GM21367 (cell line): ENCODE measurements around the gene TPCN2.
"Not testable (repeated sequence)": the region's sequence is repeated elsewhere in the genome, so short reads cannot be mapped to it uniquely, and the experiment has no call there.

Experiments
- ATAC-seq: cut with Tn5 transposase; IDR thresholded peaks from one replicate; pipeline ENCODE4 v1.9.1; 2021; ENCODE audit not compliant: unreplicated experiment

Gene TPCN2

GRCh38 chr11:69074375-69075140 lies 25.8 kb downstream of the TPCN2 start:
- ATAC-seq: no peak

DNA sequence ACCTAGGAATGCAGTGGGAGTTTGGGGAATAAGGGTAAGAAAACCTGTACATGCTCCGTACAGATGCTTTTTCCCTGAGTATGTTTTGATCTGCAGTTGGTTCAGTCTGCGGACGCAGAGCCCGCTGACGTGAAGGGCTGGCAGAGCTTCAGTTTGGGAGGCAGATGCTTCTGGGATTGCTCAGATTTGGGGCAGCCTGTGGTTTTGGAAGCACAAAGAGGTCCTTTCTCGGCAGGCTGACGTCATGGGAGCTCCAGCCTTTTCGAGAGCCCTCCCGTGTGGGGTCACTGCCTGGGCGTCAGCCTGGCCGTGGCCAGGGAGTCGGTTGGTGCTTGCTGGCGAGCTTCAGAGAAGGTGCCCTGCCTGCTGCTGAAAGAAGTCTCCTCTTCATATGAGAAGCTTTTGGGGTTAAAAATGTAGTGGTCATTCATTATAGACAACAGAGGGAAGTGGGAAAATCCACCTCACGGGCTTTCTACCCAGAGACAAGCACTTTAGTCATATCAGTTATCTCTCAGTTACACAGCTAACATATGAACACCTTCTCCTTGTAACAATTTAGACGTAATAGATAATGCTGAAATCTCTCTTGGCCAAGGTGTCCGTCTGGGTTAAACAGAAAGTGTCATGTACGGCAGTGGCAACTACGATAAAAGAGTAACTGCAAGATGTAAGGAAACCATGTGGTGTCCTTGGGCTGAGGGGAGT lies 26.8 kb downstream of the TPCN2 start:
- no peak for ATAC-seq

DNA sequence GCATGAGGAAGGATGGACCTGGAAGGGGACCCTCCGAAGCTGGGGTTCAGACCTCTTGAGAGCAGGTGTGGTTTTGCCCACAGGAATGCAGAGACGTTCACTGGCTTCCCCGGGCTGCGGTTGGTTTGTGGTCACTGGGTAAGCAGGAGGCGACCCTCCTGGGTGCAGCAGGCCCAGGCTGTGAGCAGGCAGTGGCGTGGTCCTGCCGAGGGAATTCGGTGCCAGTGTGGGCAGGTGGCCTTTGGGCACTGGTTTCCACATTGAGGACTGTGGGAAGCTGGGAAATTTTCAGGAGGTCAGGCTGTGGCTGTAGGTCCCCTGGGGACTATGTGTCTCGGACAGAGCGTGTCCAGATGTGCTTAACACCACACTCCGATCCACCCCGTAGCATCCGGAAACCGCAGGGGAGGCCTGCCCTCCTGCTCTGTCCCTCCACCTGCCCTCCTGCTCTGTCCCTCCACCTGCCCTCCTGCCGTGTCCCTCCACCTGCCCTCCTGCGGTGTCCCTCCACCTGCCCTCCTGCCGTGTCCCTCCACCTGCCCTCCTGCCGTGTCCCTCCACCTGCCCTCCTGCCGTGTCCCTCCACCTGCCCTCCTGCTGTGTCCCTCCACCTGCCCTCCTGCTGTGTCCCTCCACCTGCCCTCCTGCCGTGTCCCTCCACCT lies 27.5 kb downstream of the TPCN2 start:
- ATAC-seq: no peak

DNA sequence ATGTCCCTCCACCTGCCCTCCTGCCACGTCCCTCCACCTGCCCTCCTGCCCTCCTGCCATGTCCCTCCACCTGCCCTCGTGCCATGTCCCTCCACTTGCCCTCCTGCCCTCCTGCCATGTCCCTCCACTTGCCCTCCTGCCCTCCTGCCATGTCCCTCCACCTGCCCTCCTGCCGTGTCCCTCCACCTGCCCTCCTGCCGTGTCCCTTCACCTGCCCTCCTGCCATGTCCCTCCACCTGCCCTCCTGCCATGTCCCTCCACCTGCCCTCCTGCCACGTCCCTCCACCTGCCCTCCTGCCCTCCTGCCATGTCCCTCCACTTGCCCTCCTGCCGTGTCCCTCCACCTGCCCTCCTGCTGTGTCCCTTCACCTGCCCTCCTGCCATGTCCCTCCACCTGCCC lies 28.2 kb downstream of the TPCN2 start:
- not testable (repeated sequence) for ATAC-seq

GRCh38 chr11:69078508-69078907 lies 29.8 kb downstream of the TPCN2 start:
- no peak for ATAC-seq

DNA sequence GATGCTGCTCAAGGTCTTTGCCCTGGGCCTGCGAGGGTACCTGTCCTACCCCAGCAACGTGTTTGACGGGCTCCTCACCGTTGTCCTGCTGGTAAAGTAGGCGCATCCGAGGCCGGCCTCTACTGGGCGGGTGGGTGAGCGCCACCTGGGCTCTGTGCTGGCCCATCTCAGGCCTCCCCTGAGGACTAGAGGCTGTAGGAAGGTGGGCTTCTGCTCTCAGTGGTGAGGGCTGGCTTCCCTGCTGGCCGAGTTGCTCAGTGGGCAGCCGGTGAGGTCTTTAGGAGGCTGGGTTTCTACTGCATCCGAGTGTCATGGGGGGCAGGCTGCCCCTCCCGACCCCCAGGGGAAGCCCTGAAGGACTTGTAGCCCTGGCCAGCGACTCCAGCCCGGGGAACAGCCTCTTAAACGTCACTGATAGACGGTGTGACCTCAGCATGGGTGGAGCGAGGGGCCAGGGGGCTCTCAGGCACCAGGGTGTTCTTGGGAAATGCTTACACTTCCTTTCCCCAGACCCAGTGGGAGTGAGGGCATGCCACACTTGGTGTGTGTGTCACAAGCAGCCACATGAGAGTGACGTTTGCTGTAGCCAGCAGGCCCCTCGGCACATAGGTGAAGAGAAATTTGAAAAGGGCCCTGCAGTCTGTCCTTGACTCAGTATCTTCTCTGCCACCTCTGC lies 30.3 kb downstream of the TPCN2 start:
- ATAC-seq: no peak

- ATAC-seq: no peak
Observed at GRCh38 chr11:69079661-69080256, 31.0 kb downstream of the TPCN2 start.

- ATAC-seq: no peak
Observed at GRCh38 chr11:69080257-69080995, 31.7 kb downstream of the TPCN2 start.

- ATAC-seq: no peak
Observed at GRCh38 chr11:69081180-69081579, 32.4 kb downstream of the TPCN2 start.

- no peak for ATAC-seq
Observed at GRCh38 chr11:69083531-69084247, 35.0 kb downstream of the TPCN2 start.

- no peak for ATAC-seq
Observed at GRCh38 chr11:69084371-69084770, 35.6 kb downstream of the TPCN2 start.

- no peak for ATAC-seq
Observed at GRCh38 chr11:69085490-69086095, 36.9 kb downstream of the TPCN2 start.

- ATAC-seq: no peak
Observed at GRCh38 chr11:69086152-69087132, 37.7 kb downstream of the TPCN2 start.

DNA sequence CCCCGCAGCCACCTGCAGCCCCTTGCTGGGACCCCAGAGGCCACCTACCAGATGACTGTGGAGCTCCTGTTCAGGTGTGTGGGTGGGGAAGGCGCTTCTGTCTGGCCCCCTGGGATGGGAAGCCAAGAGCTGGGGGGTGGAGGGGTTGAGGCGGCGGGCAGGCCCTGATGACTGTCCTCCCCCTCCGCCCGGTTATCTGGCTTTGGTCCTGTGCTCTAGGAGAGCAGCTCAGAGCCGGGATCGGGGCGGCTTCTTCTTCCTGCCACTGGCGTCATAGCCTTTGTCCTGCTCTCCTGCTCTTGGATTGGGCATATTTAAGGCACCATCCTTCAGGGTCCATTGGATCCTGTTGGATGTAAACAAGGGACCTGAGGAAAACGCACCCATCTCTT lies 38.4 kb downstream of the TPCN2 start:
- no peak for ATAC-seq

DNA sequence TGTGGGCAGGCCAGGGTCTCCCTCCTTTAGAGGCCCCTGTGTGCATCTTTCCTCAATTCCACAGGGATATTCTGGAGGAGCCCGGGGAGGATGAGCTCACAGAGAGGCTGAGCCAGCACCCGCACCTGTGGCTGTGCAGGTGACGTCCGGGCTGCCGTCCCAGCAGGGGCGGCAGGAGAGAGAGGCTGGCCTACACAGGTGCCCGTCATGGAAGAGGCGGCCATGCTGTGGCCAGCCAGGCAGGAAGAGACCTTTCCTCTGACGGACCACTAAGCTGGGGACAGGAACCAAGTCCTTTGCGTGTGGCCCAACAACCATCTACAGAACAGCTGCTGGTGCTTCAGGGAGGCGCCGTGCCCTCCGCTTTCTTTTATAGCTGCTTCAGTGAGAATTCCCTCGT lies 39.1 kb downstream of the TPCN2 start:
- ATAC-seq: no peak

- no peak for ATAC-seq
Observed at GRCh38 chr11:69088676-69089146, 40.0 kb downstream of the TPCN2 start.

GRCh38 chr11:69089258-69089657 lies 40.5 kb downstream of the TPCN2 start:
- ATAC-seq: no peak

DNA sequence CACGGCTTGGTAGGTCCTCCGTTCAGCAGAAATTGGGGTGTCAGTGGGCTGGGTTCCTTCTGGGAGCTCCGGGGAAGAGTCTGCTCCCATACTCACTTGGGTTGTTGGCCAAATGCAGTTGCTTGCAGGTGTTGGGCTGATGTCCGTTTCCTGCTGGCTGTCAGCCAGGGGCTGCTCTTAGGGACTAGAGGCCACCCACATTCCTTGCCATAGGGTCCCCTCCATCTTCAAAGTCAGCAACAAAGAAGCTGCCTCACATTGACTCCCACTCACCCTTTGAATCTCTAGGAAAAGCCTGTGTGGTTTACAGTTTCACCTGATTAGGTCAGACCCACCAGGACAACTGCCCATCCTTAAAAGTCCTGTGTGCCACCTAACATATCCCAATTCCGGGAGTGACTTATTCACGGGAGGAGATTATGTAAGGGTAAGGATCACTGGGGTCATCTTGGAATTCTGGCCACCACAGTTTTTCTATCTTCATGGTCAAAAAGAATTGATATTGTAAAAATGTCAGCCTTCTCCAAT lies 43.0 kb downstream of the TPCN2 start:
- no peak for ATAC-seq
